ENCODE measurements around the gene HYCC1.

HYCC1 gene

DNA sequence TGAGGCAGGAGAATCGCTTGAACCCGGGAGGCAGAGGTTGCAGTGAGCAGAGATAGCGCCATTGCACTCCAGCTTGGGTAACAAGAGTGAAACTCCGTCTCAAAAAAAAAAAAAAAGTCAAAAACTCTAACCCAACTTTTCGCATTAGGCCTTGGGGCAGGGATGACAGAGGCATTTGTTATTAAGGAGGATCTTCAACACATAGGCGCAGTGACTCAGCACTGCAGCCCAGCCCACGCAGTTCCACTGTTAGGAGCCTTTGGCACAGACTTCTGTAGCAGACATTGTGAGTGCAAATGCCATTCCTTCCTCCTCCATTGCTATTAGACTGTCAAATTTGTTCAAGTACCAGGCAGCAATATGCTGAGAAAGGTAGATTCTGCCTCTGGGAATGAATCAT, 48.5 kb upstream of the HYCC1 start (continued):
- no peak for TF ChIP-seq ZNF274 (IDR thresholded peaks at IDR 0.05; ENCODE audit: low read length)
- TF ChIP-seq ZNF274 (tag by site-specific recombination; IDR thresholded peaks at IDR 0.05; ENCODE audit: borderline replicate concordance): no peak
- no peak for TF ChIP-seq SP7 (tag by site-specific recombination; IDR thresholded peaks at IDR 0.05)
- TF ChIP-seq, protein P1, sequence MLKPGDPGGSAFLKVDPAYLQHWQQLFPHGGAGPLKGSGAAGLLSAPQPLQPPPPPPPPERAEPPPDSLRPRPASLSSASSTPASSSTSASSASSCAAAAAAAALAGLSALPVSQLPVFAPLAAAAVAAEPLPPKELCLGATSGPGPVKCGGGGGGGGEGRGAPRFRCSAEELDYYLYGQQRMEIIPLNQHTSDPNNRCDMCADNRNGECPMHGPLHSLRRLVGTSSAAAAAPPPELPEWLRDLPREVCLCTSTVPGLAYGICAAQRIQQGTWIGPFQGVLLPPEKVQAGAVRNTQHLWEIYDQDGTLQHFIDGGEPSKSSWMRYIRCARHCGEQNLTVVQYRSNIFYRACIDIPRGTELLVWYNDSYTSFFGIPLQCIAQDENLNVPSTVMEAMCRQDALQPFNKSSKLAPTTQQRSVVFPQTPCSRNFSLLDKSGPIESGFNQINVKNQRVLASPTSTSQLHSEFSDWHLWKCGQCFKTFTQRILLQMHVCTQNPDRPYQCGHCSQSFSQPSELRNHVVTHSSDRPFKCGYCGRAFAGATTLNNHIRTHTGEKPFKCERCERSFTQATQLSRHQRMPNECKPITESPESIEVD (tag by site-specific recombination; IDR thresholded peaks at IDR 0.05): no peak
- TF ChIP-seq, protein P2, sequence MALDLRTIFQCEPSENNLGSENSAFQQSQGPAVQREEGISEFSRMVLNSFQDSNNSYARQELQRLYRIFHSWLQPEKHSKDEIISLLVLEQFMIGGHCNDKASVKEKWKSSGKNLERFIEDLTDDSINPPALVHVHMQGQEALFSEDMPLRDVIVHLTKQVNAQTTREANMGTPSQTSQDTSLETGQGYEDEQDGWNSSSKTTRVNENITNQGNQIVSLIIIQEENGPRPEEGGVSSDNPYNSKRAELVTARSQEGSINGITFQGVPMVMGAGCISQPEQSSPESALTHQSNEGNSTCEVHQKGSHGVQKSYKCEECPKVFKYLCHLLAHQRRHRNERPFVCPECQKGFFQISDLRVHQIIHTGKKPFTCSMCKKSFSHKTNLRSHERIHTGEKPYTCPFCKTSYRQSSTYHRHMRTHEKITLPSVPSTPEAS (tag by site-specific recombination; IDR thresholded peaks at IDR 0.05): no peak
- TF ChIP-seq ZNF146 (tag by site-specific recombination; IDR thresholded peaks at IDR 0.05): no peak

DNA sequence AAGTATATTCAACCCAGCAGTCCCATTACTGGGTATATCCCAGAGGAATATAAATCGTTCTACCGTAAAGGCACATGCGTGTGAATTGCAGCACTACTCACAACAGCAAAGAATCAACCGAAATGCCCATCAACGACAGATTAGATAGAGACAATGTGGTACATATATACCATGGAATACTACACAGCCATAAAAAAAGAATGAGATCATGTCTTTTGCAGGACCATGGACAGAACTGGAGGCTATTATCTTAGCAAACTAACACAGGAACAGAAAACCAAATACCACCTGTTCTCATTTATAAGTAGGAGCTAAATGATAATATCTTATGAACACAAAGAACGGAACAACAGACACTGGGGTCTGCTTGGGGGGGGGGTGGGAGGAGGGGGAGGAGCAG, 47.4 kb upstream of the HYCC1 start:
- ChIA-PET POLR2A (no interaction called here), CTCF (interaction anchor here (1.0 kb wide), 1 partner anchor 333 kb away, joined by 3 read pairs; no protein-coding TSS in a partner anchor)
- Histone ChIP-seq H3K27ac (ENCODE audit: extremely low read depth, low read depth, low read length) (no peak overlapping the region), H3K9me3 (ENCODE audit: control insufficient read depth, insufficient read depth, low read depth, low read length) (no peaks in the 10 kb centered on the region), H3K36me3 (ENCODE audit: control insufficient read depth in 2 of 2, insufficient read depth in 1 of 2, low read length in 2 of 2) (no peaks in the 10 kb centered on the region), H3K4me1 (ENCODE audit: control insufficient read depth, insufficient read depth, low read length) (no peaks in the 10 kb centered on the region; the same call in 1 of the 2 replicates), H3K4me3 (ENCODE audit: low read depth, low read length) (no peak overlapping the region)
- no peak for TF ChIP-seq REPIN1 (tag by site-specific recombination; IDR thresholded peaks at IDR 0.05; ENCODE audit: low read depth)
- TF ChIP-seq ZNF623 (tag by site-specific recombination; IDR thresholded peaks at IDR 0.05): no peak
- TF ChIP-seq, protein P3, sequence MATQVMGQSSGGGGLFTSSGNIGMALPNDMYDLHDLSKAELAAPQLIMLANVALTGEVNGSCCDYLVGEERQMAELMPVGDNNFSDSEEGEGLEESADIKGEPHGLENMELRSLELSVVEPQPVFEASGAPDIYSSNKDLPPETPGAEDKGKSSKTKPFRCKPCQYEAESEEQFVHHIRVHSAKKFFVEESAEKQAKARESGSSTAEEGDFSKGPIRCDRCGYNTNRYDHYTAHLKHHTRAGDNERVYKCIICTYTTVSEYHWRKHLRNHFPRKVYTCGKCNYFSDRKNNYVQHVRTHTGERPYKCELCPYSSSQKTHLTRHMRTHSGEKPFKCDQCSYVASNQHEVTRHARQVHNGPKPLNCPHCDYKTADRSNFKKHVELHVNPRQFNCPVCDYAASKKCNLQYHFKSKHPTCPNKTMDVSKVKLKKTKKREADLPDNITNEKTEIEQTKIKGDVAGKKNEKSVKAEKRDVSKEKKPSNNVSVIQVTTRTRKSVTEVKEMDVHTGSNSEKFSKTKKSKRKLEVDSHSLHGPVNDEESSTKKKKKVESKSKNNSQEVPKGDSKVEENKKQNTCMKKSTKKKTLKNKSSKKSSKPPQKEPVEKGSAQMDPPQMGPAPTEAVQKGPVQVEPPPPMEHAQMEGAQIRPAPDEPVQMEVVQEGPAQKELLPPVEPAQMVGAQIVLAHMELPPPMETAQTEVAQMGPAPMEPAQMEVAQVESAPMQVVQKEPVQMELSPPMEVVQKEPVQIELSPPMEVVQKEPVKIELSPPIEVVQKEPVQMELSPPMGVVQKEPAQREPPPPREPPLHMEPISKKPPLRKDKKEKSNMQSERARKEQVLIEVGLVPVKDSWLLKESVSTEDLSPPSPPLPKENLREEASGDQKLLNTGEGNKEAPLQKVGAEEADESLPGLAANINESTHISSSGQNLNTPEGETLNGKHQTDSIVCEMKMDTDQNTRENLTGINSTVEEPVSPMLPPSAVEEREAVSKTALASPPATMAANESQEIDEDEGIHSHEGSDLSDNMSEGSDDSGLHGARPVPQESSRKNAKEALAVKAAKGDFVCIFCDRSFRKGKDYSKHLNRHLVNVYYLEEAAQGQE (tag by site-specific recombination; IDR thresholded peaks at IDR 0.05): 0 out of 2 replicates have a peak, but pooled peaks have one; percentile 12
- no peak for TF ChIP-seq ZNF548 (tag by site-specific recombination; IDR thresholded peaks at IDR 0.05)
- no peak for TF ChIP-seq ZNF776 (tag by site-specific recombination; IDR thresholded peaks at IDR 0.05; ENCODE audit: borderline replicate concordance)
- TF ChIP-seq HOXC10 (CRISPR knock-in tag; IDR thresholded peaks at IDR 0.05): no peak

DNA sequence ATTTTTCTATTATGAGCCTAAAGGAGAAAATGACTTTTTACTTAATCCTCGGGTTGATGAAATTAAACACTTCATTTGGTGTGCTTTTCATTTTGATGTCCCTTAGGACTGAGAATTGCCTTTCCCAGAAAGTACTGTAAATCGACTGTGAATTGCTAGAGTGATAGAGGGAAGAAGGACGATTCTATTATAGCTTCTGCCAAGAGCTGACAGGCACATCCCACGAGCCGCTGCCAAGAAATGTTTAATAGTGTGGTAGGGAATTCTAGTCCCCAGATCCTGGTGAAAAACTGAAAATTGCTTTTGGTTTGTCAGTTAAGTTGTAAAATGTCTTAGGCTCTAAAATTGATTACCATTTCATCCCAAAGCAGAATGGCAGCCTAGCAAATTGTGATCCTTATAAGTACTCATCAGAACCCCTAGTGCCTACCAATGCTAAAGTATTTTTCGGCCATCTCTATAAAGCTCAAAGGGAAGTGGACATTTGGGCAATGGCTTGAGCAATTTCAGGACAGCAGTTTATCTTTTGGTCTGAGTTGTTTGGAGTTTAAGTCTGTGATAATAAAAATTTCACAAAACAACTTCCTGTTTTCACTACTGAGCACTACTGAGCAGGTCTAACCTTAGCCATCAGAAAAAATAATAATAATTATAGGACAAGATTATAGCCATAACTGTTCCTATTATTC, 44.6 kb upstream of the HYCC1 start:
- Histone ChIP-seq H3K4me3 (ENCODE audit: low read depth, low read length) (no peak overlapping the region), H3K27ac (ENCODE audit: extremely low read depth, low read depth, low read length) (no peak overlapping the region), H3K9me3 (ENCODE audit: control insufficient read depth, insufficient read depth, low read depth, low read length) (no peaks in the 10 kb centered on the region), H3K4me1 (ENCODE audit: control insufficient read depth, insufficient read depth, low read length) (no peaks in the 10 kb centered on the region), H3K36me3 (ENCODE audit: control insufficient read depth in 2 of 2, insufficient read depth in 1 of 2, low read length in 2 of 2) (no peaks in the 10 kb centered on the region)
- ChIA-PET POLR2A (no interaction called here), CTCF (interaction anchor here (0.6 to 1.7 kb wide), 4 partner anchors 13 to 499 kb away, joined by 3 read pairs; no protein-coding TSS in a partner anchor)
- TF ChIP-seq ZFHX2 (tag by site-specific recombination; conservative IDR thresholded peaks at IDR 0.05) (no peak), ZNF157 (tag by site-specific recombination; IDR thresholded peaks at IDR 0.05) (no peak), ZNF211 (tag by site-specific recombination; IDR thresholded peaks at IDR 0.05; ENCODE audit: low read depth) (no peak), ZSCAN30 (tag by site-specific recombination; IDR thresholded peaks at IDR 0.05) (no peak), ZNF10 (tag by site-specific recombination; IDR thresholded peaks at IDR 0.05) (no peak)
- TF ChIP-seq, protein P4, sequence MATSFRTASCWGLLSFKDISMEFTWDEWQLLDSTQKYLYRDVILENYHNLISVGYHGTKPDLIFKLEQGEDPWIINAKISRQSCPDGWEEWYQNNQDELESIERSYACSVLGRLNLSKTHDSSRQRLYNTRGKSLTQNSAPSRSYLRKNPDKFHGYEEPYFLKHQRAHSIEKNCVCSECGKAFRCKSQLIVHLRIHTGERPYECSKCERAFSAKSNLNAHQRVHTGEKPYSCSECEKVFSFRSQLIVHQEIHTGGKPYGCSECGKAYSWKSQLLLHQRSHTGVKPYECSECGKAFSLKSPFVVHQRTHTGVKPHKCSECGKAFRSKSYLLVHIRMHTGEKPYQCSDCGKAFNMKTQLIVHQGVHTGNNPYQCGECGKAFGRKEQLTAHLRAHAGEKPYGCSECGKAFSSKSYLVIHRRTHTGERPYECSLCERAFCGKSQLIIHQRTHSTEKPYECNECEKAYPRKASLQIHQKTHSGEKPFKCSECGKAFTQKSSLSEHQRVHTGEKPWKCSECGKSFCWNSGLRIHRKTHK (tag by site-specific recombination; IDR thresholded peaks at IDR 0.05): no peak

Measured in HEK293 (cell line).